KOPT-K1 (cell line): ENCODE measurements around the gene SLC24A2.
"Not testable (repeated sequence)": the region's sequence is repeated elsewhere in the genome, so short reads cannot be mapped to it uniquely, and the experiment has no call there.

Experiments used
- H3K27ac ChIP-seq: fragments of 200-600 bp; sonication (generic); 2 replicates; pipeline ENCODE4 v1.5.1; 2016; ENCODE audit warnings: antibody characterized with exemption, mild to moderate bottlenecking, low read depth, low read length; ENCODE audit not compliant: poor library complexity, severe bottlenecking
- H3K36me3 ChIP-seq: fragments of 200-600 bp; sonication (generic); 2 replicates; pipeline ENCODE4 v1.5.1; 2017; ENCODE audit warnings: antibody characterized with exemption, mild to moderate bottlenecking, low read length, moderate library complexity; ENCODE audit not compliant: insufficient read depth
- H3K9me3 ChIP-seq: fragments of 200-600 bp; sonication (generic); 2 replicates; pipeline ENCODE4 v1.5.1; 2017; ENCODE audit warnings: antibody characterized with exemption, low read length, mild to moderate bottlenecking; ENCODE audit not compliant: insufficient read depth, poor library complexity, severe bottlenecking

The SLC24A2 gene

DNA sequence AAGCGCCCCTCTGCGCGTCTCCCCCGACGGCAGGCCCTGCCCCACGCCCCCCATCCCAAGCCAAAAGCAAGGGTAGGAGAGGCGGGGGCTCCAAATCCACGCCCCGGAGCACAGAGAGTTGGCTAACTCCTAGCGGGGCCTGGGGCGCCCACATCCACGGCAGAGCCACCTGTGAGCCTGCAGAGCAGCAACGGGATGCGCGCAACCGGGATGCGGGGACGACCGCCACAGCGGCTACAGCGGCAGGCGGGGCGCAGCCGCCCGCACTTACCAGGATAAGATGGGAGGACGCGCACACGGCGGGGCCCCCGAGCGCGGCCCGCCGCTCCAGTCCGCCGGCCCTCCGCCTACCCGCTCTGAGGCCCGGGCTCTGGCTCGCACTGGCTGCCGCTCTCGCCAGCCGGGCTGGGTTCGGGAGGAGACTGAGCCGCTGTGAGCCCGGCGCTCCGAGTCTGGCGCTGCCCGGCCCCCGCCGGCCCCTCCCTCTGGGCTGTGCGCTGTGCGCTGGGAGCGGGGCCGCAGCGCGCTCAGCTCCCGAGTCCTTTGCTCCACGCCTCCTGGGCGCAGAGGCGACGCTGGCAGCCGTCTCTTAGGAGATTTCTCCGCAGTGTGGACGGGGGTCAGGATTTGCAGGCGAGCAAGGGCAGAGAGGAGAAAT lies at the start of gene SLC24A2:
Gene SLC24A2, minus strand, starts transcription at position 424 of the 658 bp plus-strand sequence.
- no peak within 1 kb of the TSS for H3K27ac ChIP-seq
- no peaks in the 10 kb centered on the region for H3K9me3 ChIP-seq
- H3K36me3 ChIP-seq, result no peaks in the 10 kb centered on the region

DNA sequence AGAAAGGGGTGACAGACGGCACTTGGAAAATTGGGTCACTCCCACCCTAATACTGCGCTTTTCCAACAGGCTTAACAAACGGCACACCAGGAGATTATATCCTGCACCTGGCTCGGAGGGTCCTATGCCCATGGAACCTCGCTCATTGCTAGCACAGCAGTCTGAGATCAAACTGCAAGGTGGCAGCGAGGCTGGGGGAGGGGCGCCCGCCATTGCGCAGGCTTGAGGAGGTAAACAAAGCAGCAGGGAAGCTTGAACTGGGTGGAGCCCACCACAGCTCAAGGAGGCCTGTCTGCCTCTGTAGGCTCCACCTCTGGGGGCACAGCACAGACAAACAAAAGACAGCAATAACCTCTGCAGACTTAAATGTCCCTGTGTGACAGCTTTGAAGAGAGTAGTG lies 44.5 kb upstream of the SLC24A2 start:
- H3K36me3 ChIP-seq, H3K9me3 ChIP-seq, H3K27ac ChIP-seq: not testable (repeated sequence)

DNA sequence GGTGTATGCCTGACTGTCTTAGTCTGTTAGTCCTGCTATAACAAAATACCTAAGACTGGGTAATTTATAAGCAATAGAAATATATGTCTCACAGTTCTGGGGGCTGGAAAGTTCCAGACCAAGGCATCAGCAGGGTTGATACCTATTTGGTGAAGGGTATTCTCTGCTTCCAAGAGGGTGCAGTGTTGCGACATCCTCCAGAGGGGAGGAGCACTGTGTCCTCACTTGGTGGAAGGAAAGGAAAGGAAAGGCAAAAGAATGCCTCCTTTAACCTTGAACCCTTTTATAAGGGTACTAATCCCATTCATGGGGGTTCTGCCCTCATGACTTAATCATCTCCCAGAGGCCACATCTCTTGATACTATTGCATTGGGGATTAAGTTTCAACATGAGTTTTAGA lies 42.0 kb upstream of the SLC24A2 start:
- H3K27ac ChIP-seq, result no peak overlapping the region
- H3K36me3 ChIP-seq, result no peaks in the 10 kb centered on the region
- no peaks in the 10 kb centered on the region for H3K9me3 ChIP-seq

DNA sequence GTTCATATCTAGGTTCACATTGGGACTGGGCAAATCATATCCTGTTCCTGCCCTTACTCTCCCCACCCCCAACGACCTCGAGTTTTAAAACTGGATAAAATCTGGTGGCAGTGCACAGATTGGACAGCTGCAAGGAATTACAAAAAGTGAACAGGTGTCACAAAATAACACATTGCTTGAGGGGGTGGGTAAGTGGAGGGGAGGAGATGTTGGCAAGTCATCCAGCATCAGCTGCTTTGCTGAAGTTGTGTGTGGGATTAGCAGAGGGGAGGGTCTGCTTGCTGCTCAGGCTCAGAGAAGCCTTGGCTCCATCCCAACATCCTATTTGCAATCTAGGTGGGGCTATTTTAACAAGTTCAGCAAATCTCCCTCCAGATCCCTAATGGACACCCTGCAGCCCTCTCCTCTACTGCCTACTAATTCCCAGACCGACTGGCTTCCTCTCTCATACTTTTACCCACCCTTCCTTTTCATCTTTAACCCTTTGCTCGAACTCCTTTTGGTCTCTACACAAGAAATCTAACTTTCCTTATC lies 39.8 kb upstream of the SLC24A2 start:
- Histone ChIP-seq H3K9me3 (no peaks in the 10 kb centered on the region), H3K27ac (no peak overlapping the region), H3K36me3 (no peaks in the 10 kb centered on the region)

DNA sequence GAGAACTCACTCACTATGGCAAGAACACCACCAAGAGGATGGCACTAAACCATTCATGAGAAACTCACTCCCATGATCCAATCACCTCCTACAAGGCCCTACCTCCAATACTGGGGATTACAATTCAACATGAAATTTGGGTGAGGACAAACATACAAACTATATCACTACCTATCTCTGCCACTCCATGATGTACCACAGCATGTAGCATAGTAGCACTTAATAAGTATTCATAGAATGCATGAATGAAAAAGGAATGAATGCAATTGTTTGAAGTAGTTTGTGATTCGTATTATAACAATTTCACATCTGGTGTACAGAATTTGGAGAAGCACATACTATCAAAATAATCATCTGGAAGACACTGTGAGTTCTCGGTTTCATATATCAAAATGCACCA lies 27.9 kb upstream of the SLC24A2 start:
- H3K9me3 ChIP-seq, result peaks cover 10% of the 10 kb centered on the region
- H3K27ac ChIP-seq, result no peak overlapping the region
- no peaks in the 10 kb centered on the region for H3K36me3 ChIP-seq

DNA sequence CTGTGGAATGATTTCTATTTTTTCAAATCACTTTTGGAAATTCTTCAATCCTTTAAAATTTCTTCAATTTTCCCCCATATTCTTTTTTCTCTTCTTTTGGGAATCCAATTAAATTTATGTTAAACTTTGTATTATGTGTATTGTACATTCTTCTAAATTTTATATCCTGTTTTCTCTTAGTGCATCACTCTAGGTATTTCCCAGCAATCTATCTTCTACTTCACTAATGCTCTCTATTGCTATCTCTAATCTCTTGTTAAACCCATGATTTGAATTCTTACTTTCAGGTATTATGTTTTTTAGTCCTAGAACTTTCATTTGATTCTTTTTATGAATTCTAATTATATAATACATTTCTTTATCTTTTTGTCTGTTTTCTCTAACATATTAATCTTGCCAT lies 23.4 kb upstream of the SLC24A2 start:
- Histone ChIP-seq H3K9me3 (peaks cover 15% of the 10 kb centered on the region), H3K36me3 (no peaks in the 10 kb centered on the region), H3K27ac (no peak overlapping the region)

DNA sequence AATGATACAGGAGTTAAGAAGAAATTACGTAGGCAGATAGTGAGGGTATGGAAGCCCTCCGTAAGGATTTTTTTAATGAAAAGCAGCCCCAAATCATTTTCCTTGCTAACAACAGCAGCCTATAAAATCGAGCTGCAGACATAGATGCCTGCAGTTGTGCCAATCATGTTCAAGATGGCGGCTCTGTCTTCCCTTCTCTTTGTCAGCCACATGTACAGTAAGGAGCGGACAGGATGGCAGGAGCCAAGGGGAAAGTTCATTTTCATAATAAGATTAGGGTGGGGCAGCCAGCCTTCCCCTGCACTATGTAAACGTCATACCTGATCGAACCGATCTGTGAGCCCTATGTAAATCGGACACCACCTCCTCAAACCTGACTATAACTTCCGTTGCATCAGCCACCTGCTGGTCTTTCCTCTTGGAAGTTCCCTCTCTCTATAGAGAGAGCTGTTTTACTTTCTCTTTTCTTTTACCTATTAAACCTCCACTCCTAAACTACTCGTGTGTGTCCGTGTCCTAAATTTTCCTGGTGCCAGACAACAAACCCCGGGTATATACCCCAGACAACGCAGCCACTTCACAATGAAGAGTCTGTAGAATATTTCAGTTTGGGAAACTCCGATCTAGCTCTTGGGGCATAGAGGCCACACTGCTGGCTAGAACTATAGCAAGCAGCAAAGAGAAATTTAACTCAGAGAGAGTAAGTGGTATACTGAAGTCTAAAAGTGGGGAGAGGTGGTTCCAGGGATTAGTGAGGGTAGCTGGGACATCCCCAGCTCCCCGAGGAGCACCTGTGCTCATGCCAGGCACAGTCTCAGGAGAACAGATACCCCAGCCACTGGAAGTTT lies 20.8 kb upstream of the SLC24A2 start:
- peaks cover 5% of the 10 kb centered on the region for H3K9me3 ChIP-seq
- no peak overlapping the region for H3K27ac ChIP-seq
- H3K36me3 ChIP-seq, result no peaks in the 10 kb centered on the region

DNA sequence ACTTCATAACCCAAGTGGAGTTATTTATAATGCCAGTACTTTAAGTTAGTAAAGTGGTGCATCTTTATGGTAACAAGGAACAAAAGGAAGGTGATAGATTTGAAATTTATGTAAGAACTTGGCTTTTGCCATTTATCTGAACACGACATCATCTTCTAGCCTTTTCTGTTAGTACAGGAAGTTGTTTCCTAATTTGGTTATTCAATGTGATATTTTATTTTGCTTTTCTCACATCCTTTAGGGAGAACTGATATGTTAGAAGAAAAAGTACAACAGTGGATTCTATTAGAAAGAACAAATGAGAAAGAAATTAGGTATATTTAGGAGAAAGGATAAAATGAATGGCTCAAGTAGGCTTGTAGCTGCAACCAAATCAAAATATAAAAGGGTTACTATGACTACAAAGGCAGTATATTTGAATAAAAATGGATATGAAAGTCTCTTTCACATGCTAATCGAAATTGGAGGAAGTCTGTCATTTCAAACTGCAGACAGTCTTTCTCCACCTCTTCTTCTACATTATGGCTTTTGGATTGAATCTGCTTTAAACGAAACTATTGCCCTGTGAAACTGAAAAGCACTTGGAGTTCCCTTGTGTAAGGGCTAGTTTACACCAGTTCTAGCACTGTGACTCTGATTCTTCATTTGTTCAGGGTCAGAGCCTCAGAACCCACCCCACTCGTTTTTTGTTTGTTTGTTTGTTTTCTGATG lies 18.5 kb upstream of the SLC24A2 start:
- Histone ChIP-seq H3K36me3 (no peaks in the 10 kb centered on the region), H3K9me3 (peaks cover 5% of the 10 kb centered on the region), H3K27ac (no peak overlapping the region)

DNA sequence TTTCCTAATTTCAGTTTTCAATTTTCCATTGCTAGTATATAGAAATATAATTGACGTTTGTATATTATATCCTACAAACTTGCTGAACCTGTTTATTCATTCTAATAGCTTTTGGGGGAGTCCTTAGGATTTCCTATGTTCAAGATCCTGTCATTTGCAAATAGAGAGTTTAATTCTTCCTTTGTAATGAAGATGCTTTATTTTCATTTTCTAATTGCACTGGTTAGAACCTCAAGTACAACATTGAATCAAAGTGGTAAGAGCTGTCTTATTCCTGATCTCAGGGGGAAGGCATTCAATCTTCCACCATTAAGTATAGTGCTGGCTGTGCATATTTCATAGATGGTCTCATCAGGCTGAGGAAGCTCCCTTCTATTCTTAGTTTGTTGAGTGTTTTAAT lies 15.6 kb upstream of the SLC24A2 start:
- Histone ChIP-seq H3K9me3 (peaks cover 5% of the 10 kb centered on the region), H3K36me3 (no peaks in the 10 kb centered on the region), H3K27ac (no peak overlapping the region)

DNA sequence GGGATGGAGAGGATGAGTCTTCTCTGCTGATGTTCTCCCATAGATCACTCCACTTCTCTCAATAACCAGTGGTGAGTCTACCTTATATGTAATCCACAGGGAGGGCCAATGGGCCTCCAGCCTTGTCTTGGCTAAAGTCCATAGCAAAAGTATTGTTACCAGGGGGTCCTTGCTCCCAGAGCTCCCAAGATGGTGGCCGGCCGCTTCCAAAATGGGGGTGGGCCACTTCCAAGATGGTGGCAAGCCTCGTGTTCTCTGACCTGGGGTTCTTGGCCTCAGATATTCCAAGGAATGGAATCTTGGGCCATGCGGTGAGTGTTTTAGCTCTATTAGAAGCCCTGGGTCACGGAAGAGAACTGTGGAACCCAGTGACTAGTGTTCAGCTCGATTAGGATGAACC lies 12.0 kb upstream of the SLC24A2 start:
- Histone ChIP-seq H3K36me3 (no peaks in the 10 kb centered on the region), H3K27ac (no peak overlapping the region), H3K9me3 (no peaks in the 10 kb centered on the region)

DNA sequence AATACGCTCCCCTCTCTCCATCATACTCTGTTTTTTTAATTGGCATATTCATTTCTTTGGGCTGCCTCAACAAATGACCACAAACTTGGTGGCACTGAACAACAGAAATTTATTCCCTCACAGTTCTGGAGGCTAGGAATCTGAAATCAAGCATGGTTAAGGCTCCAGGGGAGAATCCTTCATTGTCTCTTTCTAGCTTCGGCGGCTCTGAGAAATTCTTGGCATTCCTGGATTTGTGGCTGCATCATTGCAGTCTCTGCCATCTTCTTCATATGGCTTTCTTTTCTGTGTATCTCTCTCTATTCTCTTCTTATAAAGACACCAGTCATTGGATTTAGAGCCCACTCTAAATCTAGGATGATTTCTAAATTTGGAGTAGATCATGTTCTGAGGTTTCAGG lies 10.9 kb upstream of the SLC24A2 start:
- Histone ChIP-seq H3K9me3 (no peaks in the 10 kb centered on the region), H3K27ac (no peak overlapping the region), H3K36me3 (no peaks in the 10 kb centered on the region)

DNA sequence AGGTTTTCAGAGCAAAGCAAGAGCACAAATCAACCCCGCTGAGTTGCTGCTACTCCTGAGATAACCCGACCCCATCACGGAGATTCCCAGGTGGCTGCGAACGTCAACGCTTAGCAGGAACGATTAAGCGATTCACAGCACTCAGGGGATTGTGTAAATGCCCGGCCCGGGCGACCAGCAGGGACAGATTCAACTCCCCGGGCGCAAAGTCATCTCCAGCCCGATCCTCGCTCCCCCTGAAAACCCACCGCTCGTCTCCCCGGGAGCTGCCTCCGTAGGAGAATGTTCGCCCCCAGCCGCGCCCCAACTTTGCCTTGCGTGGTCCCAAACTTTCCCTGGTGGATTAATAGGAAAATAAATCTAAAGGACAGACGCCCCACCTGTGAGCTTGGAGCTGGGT lies 685 bp downstream of the SLC24A2 start:
- Histone ChIP-seq H3K9me3 (no peaks in the 10 kb centered on the region), H3K36me3 (no peaks in the 10 kb centered on the region), H3K27ac (no peak overlapping the region)

DNA sequence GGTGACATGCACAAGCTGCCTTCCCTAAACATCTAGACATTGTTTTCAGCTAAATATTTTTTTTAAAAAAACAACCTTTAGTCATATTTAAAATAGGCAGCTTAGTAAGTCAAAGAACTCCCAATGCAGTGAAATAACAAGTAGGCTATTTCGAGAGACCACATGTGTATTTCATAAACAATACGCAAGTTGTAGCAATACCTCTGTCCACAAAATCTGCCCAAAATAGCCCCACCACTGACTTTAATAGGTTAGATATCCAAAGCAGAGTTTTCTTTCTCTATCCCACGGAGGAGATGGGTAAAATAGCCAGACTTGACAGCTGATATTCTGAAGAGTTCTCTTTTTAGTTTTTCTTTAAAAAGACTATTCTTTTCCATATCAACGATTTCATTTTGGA lies 1.2 kb downstream of the SLC24A2 start:
- no peak overlapping the region for H3K27ac ChIP-seq
- H3K9me3 ChIP-seq, result no peaks in the 10 kb centered on the region
- H3K36me3 ChIP-seq, result no peaks in the 10 kb centered on the region

DNA sequence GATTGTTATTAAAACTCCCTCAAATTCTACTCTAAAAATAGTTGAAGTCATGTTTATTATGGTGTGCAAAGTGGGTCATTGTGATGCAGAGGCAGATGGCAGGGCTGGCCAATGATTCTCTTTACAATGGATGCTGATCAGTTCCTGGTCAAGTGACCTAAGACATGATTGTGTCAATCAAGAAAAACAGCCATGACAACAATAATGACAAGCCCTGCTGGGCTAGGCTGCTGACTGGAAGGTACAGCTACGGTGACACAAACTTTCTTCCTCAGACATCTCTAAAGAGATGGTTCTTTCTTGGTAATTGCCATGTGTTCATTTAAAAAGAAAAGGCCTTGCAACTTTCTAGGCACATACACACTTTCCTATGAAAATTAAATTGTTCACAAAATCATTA lies 3.6 kb downstream of the SLC24A2 start:
- no peaks in the 10 kb centered on the region for H3K9me3 ChIP-seq
- no peaks in the 10 kb centered on the region for H3K36me3 ChIP-seq
- H3K27ac ChIP-seq, result no peak overlapping the region

DNA sequence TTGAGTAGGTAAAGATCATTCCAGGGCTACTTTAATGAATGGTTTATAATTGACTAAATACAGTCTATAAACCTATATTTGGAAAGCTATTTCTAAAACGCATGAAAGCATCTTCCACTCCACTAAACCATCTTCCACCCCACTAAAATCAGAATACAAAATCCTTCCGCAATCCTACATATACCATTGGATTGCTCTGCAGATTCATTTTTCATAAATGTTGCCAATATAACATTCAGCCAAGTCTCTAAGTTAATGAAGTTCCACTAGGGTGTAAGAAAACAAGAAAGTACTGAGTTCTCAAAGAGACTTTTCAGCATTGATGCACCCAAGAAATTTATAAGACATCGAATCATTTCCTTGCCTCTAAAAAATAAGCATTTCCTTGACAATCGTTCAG lies 4.7 kb downstream of the SLC24A2 start:
- Histone ChIP-seq H3K36me3 (no peaks in the 10 kb centered on the region), H3K9me3 (no peaks in the 10 kb centered on the region), H3K27ac (no peak overlapping the region)
